Activated CD8-positive, alpha-beta T cell treated with anti-CD3 and anti-CD28 coated beads for 36 hours (primary cell): ENCODE data around the gene ZNF492. TPM values are rescaled to one million over a fixed set of nuclear protein-coding genes. Genes with fewer than 3 reads are reported as not detected.
"Not testable (repeated sequence)": the region's sequence is repeated elsewhere in the genome, so short reads cannot be mapped to it uniquely, and the experiment has no call there.

Experiments
- ATAC-seq: fragments of 200-7000 bp; cut with Tn5 transposase; one replicate; pipeline ENCODE4 v1.10.0; 2021; ENCODE audit warnings: mild to moderate bottlenecking, moderate library complexity
- CTCF ChIA-PET: fragments of 350-600 bp; sonication (Branson Sonifier 250); formaldehyde crosslinking; loops from one replicate; lab custom pipeline; 2021; ENCODE audit warnings: antibody characterized with exemption; lab: Charles Lee
- POLR2A ChIA-PET: fragments of 350-600 bp; sonication (Branson Sonifier 250); formaldehyde crosslinking; loops from one replicate; lab custom pipeline; 2021; ENCODE audit warnings: antibody characterized with exemption; lab: Charles Lee
- DNase-seq: peaks from one replicate; pipeline ENCODE4 v3.0.0-alpha.2; 2020
- H3K27ac Mint-ChIP-seq: one replicate; pipeline ENCODE4 v1.8.0; 2021; ENCODE audit warnings: mild to moderate bottlenecking, mixed read lengths
- H3K27me3 Mint-ChIP-seq: one replicate; pipeline ENCODE4 v1.8.0; 2021; ENCODE audit warnings: mixed read lengths
- H3K36me3 Mint-ChIP-seq: one replicate; pipeline ENCODE4 v1.8.0; 2021; ENCODE audit warnings: low read depth, mixed read lengths
- H3K4me1 Mint-ChIP-seq: one replicate; pipeline ENCODE4 v1.8.0; 2021; ENCODE audit warnings: low read depth, mixed read lengths
- H3K4me3 Mint-ChIP-seq: one replicate; pipeline ENCODE4 v1.8.0; 2021; ENCODE audit warnings: mild to moderate bottlenecking, moderate library complexity, mixed read lengths
- H3K9me3 Mint-ChIP-seq: one replicate; pipeline ENCODE4 v1.8.0; 2021; ENCODE audit warnings: mixed read lengths
- CTCF ChIP-seq: fragments of 200-600 bp; IDR thresholded peaks from one replicate; pipeline ENCODE4 v1.8.0; 2022; ENCODE audit warnings: antibody characterized with exemption, mild to moderate bottlenecking
- intact Hi-C: fragments of 100-400 bp; cut with micrococcal nuclease; formaldehyde crosslinking; loops from one replicate; pipeline ENCODE4 v1.10.0; 2022
- total RNA-seq, 2 experiments: library from RNA; stranded (reverse); gene quantifications; one replicate each; pipeline ENCODE4 v1.2.3, GENCODE V29; 2021

ZNF492 gene
- total RNA-seq, 2 experiments from 2014 or later: 1.9 to 2.1 TPM

GRCh38 chr19:22610121-22610520 lies 24.0 kb upstream of the ZNF492 start:
- no peaks in the 10 kb centered on the region for H3K4me1 Mint-ChIP-seq
- CTCF ChIA-PET: no interaction called here
- DNase-seq (no peak), ATAC-seq (no peak)
- no peaks in the 10 kb centered on the region for H3K27me3 Mint-ChIP-seq
- H3K9me3 Mint-ChIP-seq: peaks cover 5% of the 10 kb centered on the region
- H3K4me3 Mint-ChIP-seq: no peak overlapping the region
- TF ChIP-seq CTCF: no peak
- POLR2A ChIA-PET: no interaction called here
- H3K36me3 Mint-ChIP-seq: no peaks in the 10 kb centered on the region
- no peak overlapping the region for H3K27ac Mint-ChIP-seq
- intact Hi-C loops: no loop called here

GRCh38 chr19:22612316-22612715 lies 21.8 kb upstream of the ZNF492 start:
- H3K36me3 Mint-ChIP-seq: no peaks in the 10 kb centered on the region
- H3K4me3 Mint-ChIP-seq: no peak overlapping the region
- peaks cover 1% of the 10 kb centered on the region for H3K27me3 Mint-ChIP-seq
- no peak for ATAC-seq
- H3K9me3 Mint-ChIP-seq: peaks cover 10% of the 10 kb centered on the region
- no peaks in the 10 kb centered on the region for H3K4me1 Mint-ChIP-seq
- POLR2A ChIA-PET: no interaction called here
- no peak overlapping the region for H3K27ac Mint-ChIP-seq
- no peak for DNase-seq
- CTCF ChIA-PET: no interaction called here
- intact Hi-C loops: no loop called here
- TF ChIP-seq CTCF: no peak

GRCh38 chr19:22616659-22617058 lies 17.5 kb upstream of the ZNF492 start:
- Mint-ChIP-seq H3K36me3 (no peaks in the 10 kb centered on the region), H3K27me3 (peaks cover 4% of the 10 kb centered on the region), H3K9me3 (peaks cover 10% of the 10 kb centered on the region), H3K27ac (no peak overlapping the region), H3K4me3 (no peak overlapping the region), H3K4me1 (no peaks in the 10 kb centered on the region)
- intact Hi-C loops: no loop called here
- DNase-seq (no peak), ATAC-seq (no peak)
- POLR2A ChIA-PET: interaction anchor here (0.5 kb wide), 1 partner anchor 467 kb away, joined by 3 read pairs; no protein-coding TSS in a partner anchor
- no peak for TF ChIP-seq CTCF
- CTCF ChIA-PET: no interaction called here

GRCh38 chr19:22617181-22617580 lies 16.9 kb upstream of the ZNF492 start:
- intact Hi-C loops, H3K4me3 Mint-ChIP-seq, CTCF ChIA-PET, DNase-seq, ATAC-seq, POLR2A ChIA-PET, H3K27ac Mint-ChIP-seq, H3K9me3 Mint-ChIP-seq, H3K27me3 Mint-ChIP-seq, H3K4me1 Mint-ChIP-seq, H3K36me3 Mint-ChIP-seq: not testable (repeated sequence)

GRCh38 chr19:22617614-22618320 lies 16.4 kb upstream of the ZNF492 start:
- H3K9me3 Mint-ChIP-seq: peaks cover 9% of the 10 kb centered on the region
- no peak for TF ChIP-seq CTCF
- CTCF ChIA-PET: no interaction called here
- H3K4me1 Mint-ChIP-seq: no peaks in the 10 kb centered on the region
- no peak overlapping the region for H3K4me3 Mint-ChIP-seq
- peaks cover 5% of the 10 kb centered on the region for H3K27me3 Mint-ChIP-seq
- H3K36me3 Mint-ChIP-seq: no peaks in the 10 kb centered on the region
- POLR2A ChIA-PET: no interaction called here
- no peak overlapping the region for H3K27ac Mint-ChIP-seq
- ATAC-seq: no peak
- DNase-seq: no peak
- intact Hi-C loops: no loop called here
